Measurements from ENCODE around the gene PRKAR1B. TPM values are rescaled to one million over a fixed set of nuclear protein-coding genes. Genes with fewer than 3 reads are reported as not detected.
"Not testable (repeated sequence)": the region's sequence is repeated elsewhere in the genome, so short reads cannot be mapped to it uniquely, and the experiment has no call there.

The PRKAR1B gene
- total and polyA plus RNA-seq, 10 of the 15 experiments (the other 5 are each of a cell fraction or from before 2014, with no cell fraction given) = 1.4 to 45.6 (median 19.3) TPM

DNA sequence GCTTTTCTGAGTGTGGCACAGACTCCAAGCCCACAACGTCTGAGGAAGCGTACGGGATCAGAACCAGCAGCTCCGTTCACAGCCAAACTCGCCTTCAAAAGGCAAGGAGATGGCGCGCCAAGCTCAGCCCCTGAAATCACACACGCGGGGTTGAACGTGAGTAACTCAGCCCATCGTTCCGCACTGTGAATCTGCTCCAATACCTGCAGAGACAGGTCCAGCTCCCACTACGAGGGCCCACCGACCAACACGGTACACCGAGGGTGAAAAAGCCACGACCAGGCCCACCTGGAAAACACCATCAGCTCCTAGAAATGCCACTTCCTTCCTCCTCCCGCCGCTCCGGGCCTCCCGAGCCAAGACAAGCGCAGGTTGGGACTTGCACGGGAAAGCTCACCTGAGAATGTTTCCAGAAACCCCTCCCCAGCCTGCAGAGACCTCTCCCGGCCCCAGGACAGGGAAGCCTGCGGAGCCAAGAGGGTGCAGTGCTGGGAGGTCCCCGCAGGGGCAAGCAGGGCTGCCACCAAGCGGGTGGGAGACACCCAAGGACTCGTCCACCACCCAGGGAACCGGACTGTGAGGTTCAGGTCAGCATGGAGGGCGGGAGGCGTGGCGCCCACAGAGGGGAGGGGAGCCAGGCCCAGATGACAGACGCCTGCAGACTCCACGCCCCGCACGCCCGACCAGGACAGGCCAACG is 113.5 kb downstream of the PRKAR1B start (continued):
- TF ChIP-seq, protein P1, sequence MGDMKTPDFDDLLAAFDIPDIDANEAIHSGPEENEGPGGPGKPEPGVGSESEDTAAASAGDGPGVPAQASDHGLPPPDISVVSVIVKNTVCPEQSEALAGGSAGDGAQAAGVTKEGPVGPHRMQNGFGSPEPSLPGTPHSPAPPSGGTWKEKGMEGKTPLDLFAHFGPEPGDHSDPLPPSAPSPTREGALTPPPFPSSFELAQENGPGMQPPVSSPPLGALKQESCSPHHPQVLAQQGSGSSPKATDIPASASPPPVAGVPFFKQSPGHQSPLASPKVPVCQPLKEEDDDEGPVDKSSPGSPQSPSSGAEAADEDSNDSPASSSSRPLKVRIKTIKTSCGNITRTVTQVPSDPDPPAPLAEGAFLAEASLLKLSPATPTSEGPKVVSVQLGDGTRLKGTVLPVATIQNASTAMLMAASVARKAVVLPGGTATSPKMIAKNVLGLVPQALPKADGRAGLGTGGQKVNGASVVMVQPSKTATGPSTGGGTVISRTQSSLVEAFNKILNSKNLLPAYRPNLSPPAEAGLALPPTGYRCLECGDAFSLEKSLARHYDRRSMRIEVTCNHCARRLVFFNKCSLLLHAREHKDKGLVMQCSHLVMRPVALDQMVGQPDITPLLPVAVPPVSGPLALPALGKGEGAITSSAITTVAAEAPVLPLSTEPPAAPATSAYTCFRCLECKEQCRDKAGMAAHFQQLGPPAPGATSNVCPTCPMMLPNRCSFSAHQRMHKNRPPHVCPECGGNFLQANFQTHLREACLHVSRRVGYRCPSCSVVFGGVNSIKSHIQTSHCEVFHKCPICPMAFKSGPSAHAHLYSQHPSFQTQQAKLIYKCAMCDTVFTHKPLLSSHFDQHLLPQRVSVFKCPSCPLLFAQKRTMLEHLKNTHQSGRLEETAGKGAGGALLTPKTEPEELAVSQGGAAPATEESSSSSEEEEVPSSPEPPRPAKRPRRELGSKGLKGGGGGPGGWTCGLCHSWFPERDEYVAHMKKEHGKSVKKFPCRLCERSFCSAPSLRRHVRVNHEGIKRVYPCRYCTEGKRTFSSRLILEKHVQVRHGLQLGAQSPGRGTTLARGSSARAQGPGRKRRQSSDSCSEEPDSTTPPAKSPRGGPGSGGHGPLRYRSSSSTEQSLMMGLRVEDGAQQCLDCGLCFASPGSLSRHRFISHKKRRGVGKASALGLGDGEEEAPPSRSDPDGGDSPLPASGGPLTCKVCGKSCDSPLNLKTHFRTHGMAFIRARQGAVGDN (IDR thresholded peaks at IDR 0.05) = no peak
- TF ChIP-seq MTA2 (IDR thresholded peaks at IDR 0.05; ENCODE audit: low read depth) (no peak), NFIC (IDR thresholded peaks at IDR 0.05; ENCODE audit: low read depth, low read length) (no peak), PML (IDR thresholded peaks at IDR 0.05; ENCODE audit: low read length) (no peak), CBX3 (IDR thresholded peaks at IDR 0.05; ENCODE audit: borderline replicate concordance, low read depth) (no peak), SMARCA5 (IDR thresholded peaks at IDR 0.05) (no peak), FOXM1 (IDR thresholded peaks at IDR 0.05; ENCODE audit: low read depth, low read length) (no peak)
- TF ChIP-seq, protein P2, sequence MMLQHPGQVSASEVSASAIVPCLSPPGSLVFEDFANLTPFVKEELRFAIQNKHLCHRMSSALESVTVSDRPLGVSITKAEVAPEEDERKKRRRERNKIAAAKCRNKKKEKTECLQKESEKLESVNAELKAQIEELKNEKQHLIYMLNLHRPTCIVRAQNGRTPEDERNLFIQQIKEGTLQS (IDR thresholded peaks at IDR 0.05; ENCODE audit: borderline replicate concordance, extremely low read depth, low read depth, low read length) = no peak

DNA sequence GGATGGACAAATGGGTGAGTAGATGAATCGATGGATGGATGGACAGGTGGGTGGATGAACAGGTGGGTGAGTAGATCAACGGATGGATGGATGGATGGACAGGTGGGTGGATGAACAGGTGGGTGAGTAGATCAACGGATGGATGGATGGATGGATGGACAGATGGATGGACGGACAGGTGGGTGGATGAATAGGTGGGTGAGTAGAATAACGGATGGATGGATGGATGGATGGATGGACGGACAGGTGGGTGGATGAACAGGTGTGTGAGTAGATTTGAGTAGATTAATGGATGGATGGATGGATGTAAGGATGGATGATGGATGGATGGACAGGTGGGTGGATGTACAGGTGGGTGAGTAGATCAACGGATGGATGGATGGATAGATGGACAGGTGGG is 115.2 kb downstream of the PRKAR1B start:
- in situ Hi-C loops (cut with MboI); DNase-seq (ENCODE audit: low read depth, low spot score); SMC1A ChIA-PET (ENCODE audit: uncharacterized antibody, unreplicated experiment); POLR2A ChIA-PET; H3K36me3 ChIP-seq (ENCODE audit: control insufficient read depth in 2 of 2, insufficient read depth in 2 of 2, low read length in 1 of 2); RAD21 ChIA-PET (ENCODE audit: unreplicated experiment); H3K27me3 ChIP-seq (replicated peaks in 1 of 2; ENCODE audit: control insufficient read depth in 2 of 2, insufficient read depth in 2 of 2, low read length in 1 of 2); FAIRE-seq; intact Hi-C loops (cut with micrococcal nuclease; ENCODE audit: unreplicated experiment); ATAC-seq; H3K4me1 ChIP-seq (ENCODE audit: control insufficient read depth, insufficient read depth, low read length); H3K9me3 ChIP-seq (replicated peaks; ENCODE audit: control insufficient read depth, insufficient read depth, low read length); H3K4me3 ChIP-seq; H4K20me1 ChIP-seq (ENCODE audit: control insufficient read depth, insufficient read depth); H3K79me2 ChIP-seq (ENCODE audit: control insufficient read depth, insufficient read depth, low read length); BruUV-seq (replicated peaks); CTCF ChIA-PET; H3K4me2 ChIP-seq (ENCODE audit: control insufficient read depth, insufficient read depth); H3K9ac ChIP-seq (ENCODE audit: control insufficient read depth, insufficient read depth, low read length); H2AFZ ChIP-seq (ENCODE audit: control insufficient read depth, low read depth, low read length); H3K27ac ChIP-seq (ENCODE audit: control insufficient read depth, insufficient read depth): not testable (repeated sequence)
- WGBS (ENCODE audit: insufficient coverage, insufficient replicate concordance, low lambda C conversion rate, missing lambda C conversion rate) = 79% methylated on average over 7 of the region's 7 CpGs

Data from GM12878 (cell line).